ENCODE results near the gene LEFTY2. TPM values are rescaled to one million over a fixed set of nuclear protein-coding genes. Genes with fewer than 3 reads are reported as not detected.
"Not testable (repeated sequence)": the region's sequence is repeated elsewhere in the genome, so short reads cannot be mapped to it uniquely, and the experiment has no call there.

The LEFTY2 gene
- total and polyA plus RNA-seq, 7 donors, result 0.03 to 1.2 (median 0.13) TPM; not detected in 2

DNA sequence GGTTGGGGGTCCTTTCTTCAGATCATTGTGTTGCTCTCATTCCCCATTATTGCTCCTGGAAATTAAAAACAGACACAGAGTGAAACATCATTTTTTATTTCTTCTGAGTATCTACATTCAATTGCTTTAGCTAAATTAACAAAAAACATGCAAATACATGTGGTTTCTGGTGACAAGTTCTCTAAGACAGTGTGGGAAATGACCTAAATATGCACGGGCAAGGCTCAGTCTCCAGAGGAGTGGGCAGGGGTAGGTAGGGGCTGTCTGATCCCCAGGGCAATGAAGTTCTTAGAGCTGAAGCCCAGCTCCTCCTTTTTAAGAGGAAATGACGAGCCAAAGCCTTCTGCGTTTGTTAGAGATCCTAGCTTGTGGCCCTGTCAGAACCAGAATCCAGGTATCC, 4.5 kb downstream of the LEFTY2 start:
- H3K4me1 ChIP-seq, result peaks cover 5% of the 10 kb centered on the region
- WGBS, 3 donors, result 75 to 83% (median 77%) methylated on average over 3 of the region's 3 CpGs
- ATAC-seq, result no peak

DNA sequence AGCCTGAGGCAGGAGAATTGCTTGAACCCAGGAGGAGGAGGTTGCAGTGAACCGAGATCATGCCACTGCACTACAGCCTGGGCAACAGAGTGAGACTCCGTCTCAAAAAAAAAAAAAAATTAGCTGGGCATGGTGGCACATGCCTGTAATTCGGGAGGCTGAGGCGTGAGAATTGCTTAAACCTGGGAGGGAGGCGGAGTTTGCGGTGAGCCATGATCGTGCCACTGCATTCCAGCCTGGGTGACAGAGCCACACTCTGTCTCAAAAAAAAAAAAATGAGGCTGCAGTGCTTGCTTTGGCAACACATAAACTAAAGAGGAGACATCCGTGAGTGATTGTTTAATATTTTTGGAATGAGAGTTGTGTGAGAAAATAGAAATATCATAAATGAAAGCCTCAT, 4.9 kb downstream of the LEFTY2 start:
- intact Hi-C loops (cut with DNase I); H3K4me3 ChIP-seq; H3K36me3 ChIP-seq (ENCODE audit: insufficient read depth in 1 of 2, low read depth in 1 of 2); H3K27me3 ChIP-seq (ENCODE audit: insufficient read depth in 3 of 3, low read length in 2 of 3); H3K4me1 ChIP-seq; DNase-seq; H3K27ac ChIP-seq; ATAC-seq; H3K9me3 ChIP-seq: not testable (repeated sequence)
- 74 to 80% (median 78%) methylated on average over 8 of the region's 8 CpGs for WGBS, 3 donors

More for the DNA sequence above, 4.5 kb downstream of the LEFTY2 start:
- no peak overlapping the region for H3K4me3 ChIP-seq
- H3K27me3 ChIP-seq (ENCODE audit: insufficient read depth in 3 of 3, low read length in 2 of 3), result no peaks in the 10 kb centered on the region
- TF ChIP-seq CTCF (IDR thresholded peaks at IDR 0.05), result no peak
- H3K9me3 ChIP-seq, result no peaks in the 10 kb centered on the region
- no peak overlapping the region for H3K27ac ChIP-seq
- intact Hi-C loops (cut with DNase I), result no loop called here
- DNase-seq, result no peak
- no peaks in the 10 kb centered on the region for H3K36me3 ChIP-seq (ENCODE audit: insufficient read depth in 1 of 2, low read depth in 1 of 2)

- 96 to 98% (median 96%) methylated on average over 5 of the region's 5 CpGs for WGBS, 3 donors
- no peak overlapping the region for H3K4me3 ChIP-seq
- no peaks in the 10 kb centered on the region for H3K36me3 ChIP-seq (ENCODE audit: insufficient read depth in 1 of 2, low read depth in 1 of 2)
- no peaks in the 10 kb centered on the region for H3K4me1 ChIP-seq
- no peak for TF ChIP-seq CTCF (IDR thresholded peaks at IDR 0.05)
- intact Hi-C loops (cut with DNase I), result no loop called here
- H3K9me3 ChIP-seq, result no peaks in the 10 kb centered on the region
- ATAC-seq (no peak), DNase-seq (no peak)
- no peak overlapping the region for H3K27ac ChIP-seq
- no peaks in the 10 kb centered on the region for H3K27me3 ChIP-seq (ENCODE audit: insufficient read depth in 3 of 3, low read length in 2 of 3)
Measured at GRCh38 chr1:225934711-225935110, 6.3 kb downstream of the LEFTY2 start.

DNA sequence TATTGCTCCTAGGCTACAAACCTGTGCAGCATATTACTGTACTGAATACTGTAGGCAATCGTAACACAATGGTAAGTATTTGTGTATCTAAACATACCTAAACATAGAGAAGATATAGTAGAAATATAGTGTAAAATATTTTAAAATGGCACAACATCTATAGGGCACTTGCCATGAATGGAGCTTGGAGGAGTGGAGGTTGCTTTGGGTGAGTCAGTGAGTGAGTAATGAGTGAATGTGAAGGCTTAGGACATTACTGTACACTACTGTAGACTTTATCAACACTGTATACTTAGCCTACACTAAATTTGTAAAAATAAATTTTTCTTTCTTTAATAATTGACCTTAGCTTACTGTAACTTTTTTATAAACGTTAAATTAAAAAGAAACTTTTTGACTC, 7.9 kb downstream of the LEFTY2 start:
- DNase-seq (no peak), ATAC-seq (no peak)
- Histone ChIP-seq H3K36me3 (ENCODE audit: insufficient read depth in 1 of 2, low read depth in 1 of 2) (no peaks in the 10 kb centered on the region), H3K9me3 (no peaks in the 10 kb centered on the region), H3K27me3 (ENCODE audit: insufficient read depth in 3 of 3, low read length in 2 of 3) (no peaks in the 10 kb centered on the region), H3K4me3 (no peak overlapping the region), H3K4me1 (no peaks in the 10 kb centered on the region), H3K27ac (no peak overlapping the region)
- WGBS, 3 donors, result 90 to 92% (median 92%) methylated on average over 2 of the region's 2 CpGs
- intact Hi-C loops (cut with DNase I), result no loop called here
- no peak for TF ChIP-seq CTCF (IDR thresholded peaks at IDR 0.05)

- Histone ChIP-seq H3K36me3 (ENCODE audit: insufficient read depth in 1 of 2, low read depth in 1 of 2) (no peaks in the 10 kb centered on the region), H3K9me3 (no peaks in the 10 kb centered on the region), H3K27ac (no peak overlapping the region), H3K27me3 (ENCODE audit: insufficient read depth in 3 of 3, low read length in 2 of 3) (no peaks in the 10 kb centered on the region), H3K4me3 (no peak overlapping the region), H3K4me1 (no peaks in the 10 kb centered on the region)
- ATAC-seq, result no peak
- intact Hi-C loops (cut with DNase I), result no loop called here
- no peak for TF ChIP-seq CTCF (IDR thresholded peaks at IDR 0.05)
- 74 to 89% (median 81%) methylated on average over 5 of the region's 5 CpGs for WGBS, 3 donors
- no peak for DNase-seq
Measured at GRCh38 chr1:225931270-225932136, 9.5 kb downstream of the LEFTY2 start.
